Stimulated activated CD8-positive, alpha-beta memory T cell treated with anti-CD3 and anti-CD28 coated beads, Interleukin-4, amount 100 ng/mL, for 48 hours (primary cell): ENCODE data around the gene TOR2A.
A peak's percentile ranks its signal among the peaks of the same experiment; 100 is the strongest.

ENCODE experiments used
- DNase-seq: peaks from one replicate; pipeline ENCODE4 v3.0.0-alpha.2; 2020

The TOR2A gene

GRCh38 chr9:127715470-127716337 is 19.4 kb downstream of the TOR2A start, which contains the start of the genes PTRH1 and TTC16:
TSS of gene PTRH1 (minus strand) at chr9:127715663. CDS start at chr9:127715639, 24 bp downstream.
TSS of gene TTC16 (plus strand) at chr9:127716079. CDS start at chr9:127716146, 67 bp downstream.
- peak; percentile 99 for DNase-seq

- DNase-seq = peak; percentile 34
Measured at GRCh38 chr9:127714951-127715469, 20.1 kb downstream of the TOR2A start.

GRCh38 chr9:127714020-127714750 is 20.9 kb downstream of the TOR2A start:
- no peak for DNase-seq

- DNase-seq = no peak
Measured at GRCh38 chr9:127712867-127713266, 22.2 kb downstream of the TOR2A start.

GRCh38 chr9:127712371-127712770 is 22.7 kb downstream of the TOR2A start:
- DNase-seq = no peak

DNA sequence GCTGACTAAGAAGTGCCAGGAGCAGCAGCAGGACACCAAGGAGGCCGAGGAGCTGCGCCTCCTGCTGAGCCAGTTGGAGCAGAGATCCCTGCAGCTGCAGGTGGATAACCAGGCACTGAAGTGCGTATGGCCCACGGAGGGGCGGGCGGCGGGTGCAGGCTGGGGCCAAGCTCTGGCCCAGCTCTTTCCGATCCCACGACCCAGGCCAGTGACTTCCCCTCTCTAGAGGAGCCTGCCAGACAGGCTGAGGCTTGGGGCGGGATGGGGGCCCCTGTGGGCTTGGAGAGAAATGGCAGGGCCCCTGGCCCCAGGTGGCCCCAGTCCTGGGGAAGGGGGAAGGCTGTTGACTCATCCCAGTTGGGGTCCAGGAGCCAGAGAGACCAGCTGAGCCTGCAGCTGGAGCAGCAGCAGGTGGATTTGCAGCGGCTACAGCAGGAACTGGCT is 23.2 kb downstream of the TOR2A start:
- DNase-seq = no peak

- DNase-seq = no peak
Measured at GRCh38 chr9:127711226-127711701, 23.8 kb downstream of the TOR2A start.

GRCh38 chr9:127710204-127710783 is 24.8 kb downstream of the TOR2A start:
- DNase-seq = no peak

DNA sequence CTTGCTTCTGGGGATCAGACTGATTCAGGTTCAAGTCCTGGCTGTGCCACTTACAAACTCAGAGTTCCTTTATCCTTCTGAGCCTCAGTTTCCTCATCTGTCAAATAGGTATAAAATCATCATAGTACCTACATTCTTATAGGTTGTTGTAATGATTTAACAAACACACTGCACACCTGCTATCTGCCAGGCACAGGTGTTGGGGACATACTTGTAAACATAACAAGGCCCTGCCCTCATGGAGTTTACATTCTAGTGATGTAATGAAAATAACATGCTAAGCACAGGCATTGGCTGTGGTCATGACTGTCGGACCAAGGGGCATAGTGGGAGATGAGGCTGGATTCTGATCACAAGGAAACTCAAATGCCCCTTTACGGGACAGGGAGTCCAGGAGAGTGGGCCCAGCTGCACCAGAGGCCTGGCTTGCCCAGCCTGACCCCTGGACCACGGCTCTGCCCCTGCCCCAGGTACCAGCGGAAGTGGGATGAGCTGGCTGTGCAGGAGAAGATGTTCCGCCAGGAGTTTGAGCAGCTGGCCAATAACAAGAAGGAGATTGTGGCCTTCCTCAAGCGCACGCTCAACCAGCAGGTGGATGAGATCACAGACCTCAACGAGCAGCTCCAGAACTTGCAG is 26.0 kb downstream of the TOR2A start:
- no peak for DNase-seq

- DNase-seq = peak; percentile 50
Measured at GRCh38 chr9:127707766-127708165, 27.3 kb downstream of the TOR2A start.

- DNase-seq = no peak
Measured at GRCh38 chr9:127706836-127707241, 28.3 kb downstream of the TOR2A start, which contains the start of gene CFAP157. TSS of gene CFAP157 (plus strand) at chr9:127706988. CDS start at chr9:127707032, 44 bp downstream.

DNA sequence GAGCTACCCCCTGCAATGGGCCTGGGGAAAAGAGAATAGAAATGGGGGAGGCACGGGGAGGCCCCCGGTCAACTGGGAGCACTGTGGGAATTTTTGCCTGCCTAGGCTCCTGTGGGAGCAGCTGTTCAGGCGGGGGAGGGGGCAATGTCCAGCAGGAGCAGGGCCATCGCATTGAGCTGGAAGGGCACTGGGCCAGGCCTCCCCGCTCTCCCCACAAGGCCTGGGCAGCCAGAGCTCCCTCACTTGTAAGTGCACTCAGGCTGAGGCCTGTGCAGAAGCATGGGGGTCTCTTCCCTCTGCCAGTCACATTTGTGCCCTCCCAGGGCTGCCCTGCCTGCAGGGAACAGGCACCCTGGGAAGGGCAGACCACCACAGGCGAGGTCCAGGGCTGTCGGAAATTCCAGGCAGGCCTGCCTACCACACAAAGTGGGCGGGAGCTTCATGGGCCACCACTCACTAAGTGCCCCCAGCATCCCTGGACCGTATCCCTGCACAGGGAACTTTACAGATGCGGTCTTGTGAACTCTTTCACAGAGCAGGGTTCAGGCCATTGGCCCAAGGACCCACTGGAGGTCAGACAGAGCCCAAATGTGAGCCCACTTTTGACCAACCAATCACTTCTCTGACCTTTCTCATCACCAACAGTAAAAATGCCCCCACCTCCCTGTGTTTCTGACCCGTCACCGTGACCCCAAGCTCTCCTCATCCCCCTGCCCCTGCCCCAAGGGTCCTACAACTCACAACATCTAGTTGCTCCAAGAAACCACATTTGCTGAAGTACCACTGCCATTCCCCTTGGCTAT is 29.3 kb downstream of the TOR2A start:
- DNase-seq = no peak

GRCh38 chr9:127703289-127703946 is 31.7 kb downstream of the TOR2A start:
- no peak for DNase-seq

DNA sequence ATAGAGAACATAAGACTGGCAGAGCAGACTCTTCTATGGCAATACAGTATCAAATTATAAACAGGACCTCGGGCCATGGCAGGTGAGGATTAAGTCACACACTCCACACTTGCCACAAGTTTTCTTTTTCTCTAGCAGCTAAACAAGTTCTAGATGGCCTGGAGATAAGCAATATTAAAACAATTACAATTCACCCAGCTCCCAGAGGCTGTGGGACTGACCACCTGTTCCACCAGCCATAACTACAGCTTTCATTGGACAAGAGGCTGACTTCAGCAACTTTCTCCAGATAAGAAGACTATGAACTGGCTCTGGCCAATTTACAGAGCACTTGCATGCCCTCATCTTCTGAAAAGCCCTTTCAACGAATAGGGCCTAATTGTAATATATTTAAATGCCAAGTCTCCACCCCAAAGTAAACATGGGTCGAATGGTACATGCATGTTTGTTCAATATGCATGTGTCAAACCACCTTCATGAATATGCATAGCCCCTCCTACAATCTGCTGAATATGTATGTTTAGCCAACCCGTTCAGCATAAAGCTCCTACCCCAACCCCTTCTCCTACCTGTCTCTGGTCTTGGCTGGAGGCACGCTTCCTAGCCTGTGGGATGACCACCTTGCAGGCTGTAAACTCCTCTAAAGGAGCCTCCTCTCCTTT is 34.4 kb downstream of the TOR2A start:
- DNase-seq = no peak

GRCh38 chr9:127700140-127700539 is 35.0 kb downstream of the TOR2A start:
- DNase-seq = no peak

GRCh38 chr9:127698985-127699670 is 36.0 kb downstream of the TOR2A start:
- DNase-seq = peak; percentile 91

DNA sequence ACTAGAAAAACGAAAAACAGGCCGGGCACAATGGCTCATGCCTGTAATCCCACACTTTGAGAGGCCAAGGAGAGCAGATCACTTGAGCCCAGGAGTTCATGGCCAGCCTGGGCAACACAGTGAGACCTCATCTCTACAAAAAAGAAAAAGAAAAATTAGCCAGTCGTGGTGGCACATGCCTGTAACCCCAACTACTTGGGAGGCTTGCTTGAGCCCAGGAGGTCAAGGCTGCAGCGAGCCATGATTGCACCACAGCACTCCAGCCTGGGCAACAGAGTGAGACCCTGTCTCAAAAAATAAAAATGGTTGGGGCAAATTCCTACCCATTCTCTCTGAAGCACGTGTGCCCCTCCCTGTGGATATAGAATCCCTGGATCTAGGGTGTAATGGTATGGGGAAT is 36.7 kb downstream of the TOR2A start:
- DNase-seq = no peak

DNA sequence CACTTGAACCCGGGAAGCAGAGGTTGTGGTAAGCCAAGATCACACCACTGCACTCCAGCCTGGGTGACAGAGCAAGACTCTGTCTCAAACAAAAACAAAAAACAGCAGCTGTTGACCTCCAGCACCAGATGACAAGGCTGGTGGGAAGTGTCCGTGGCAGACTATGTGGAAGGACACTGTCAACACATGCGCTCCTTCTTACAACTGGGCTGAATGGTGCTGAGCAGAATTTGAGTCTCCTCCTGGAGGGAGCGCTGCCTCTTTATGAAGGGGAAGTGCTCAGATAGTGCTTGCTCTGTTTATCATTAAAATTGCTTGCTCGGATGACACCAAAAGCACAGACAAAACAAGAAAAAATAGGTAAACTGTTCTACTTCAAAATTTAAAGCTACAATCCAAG is 37.5 kb downstream of the TOR2A start:
- DNase-seq = no peak

DNA sequence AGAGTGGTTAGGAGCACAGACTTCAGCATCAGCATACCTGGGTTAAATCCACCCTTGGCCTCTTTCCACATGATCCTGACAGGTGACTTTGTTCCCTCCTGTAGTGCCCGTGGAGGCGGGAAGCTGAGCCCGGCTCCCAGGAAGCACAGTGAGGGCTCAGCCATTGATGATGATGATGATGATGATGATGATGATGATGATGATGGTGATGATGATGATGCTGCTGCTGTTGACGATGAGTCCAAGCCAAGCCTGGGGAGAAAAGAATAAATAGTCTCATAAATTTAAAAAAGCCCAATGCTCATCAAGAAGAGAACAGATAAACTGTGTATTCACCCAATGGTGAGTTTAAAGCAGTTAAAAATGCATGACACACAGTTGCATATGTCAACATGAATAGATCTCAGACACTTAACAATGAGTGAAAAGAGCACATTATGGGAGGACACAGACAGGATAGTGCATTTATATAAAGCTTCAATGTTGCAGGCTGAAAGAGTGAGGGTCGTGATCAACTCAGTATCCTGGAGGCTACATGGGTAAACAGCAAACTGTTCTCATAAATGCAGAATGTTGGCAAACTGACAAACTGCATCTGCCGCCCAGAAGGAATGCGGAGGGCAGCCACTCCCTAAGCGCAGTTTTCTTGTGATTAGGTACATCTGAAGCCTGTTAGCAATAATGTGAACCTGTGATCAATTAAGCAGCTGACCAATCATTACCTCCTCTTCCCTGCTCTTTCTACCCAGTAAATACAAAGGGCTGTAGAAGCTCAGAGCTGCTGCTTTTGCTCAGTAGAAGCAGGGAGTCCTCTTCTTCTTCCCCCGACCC is 40.0 kb downstream of the TOR2A start:
- no peak for DNase-seq
